Upper lobe of right lung (tissue), 1 donor: Measurements from ENCODE around the gene COX18. TPM values are rescaled to one million over a fixed set of nuclear protein-coding genes. Genes with fewer than 3 reads are reported as not detected.
A peak's percentile ranks its signal among the peaks of the same experiment; 100 is the strongest.

Source experiments
- ATAC-seq: fragments of 200-7000 bp; cut with Tn5 transposase; one replicate; pipeline ENCODE4 v1.9.1; 2020; ENCODE audit warnings: mild to moderate bottlenecking, moderate library complexity
- DNase-seq: peaks from one replicate; pipeline ENCODE4 v3.0.0-alpha.2; 2020
- H3K27ac ChIP-seq: fragments of 200-600 bp; one replicate; pipeline ENCODE4 v1.8.0; 2022
- H3K27me3 ChIP-seq: fragments of 200-600 bp; one replicate; pipeline ENCODE4 v1.8.0; 2022; ENCODE audit warnings: mild to moderate bottlenecking
- H3K36me3 ChIP-seq: fragments of 200-600 bp; one replicate; pipeline ENCODE4 v1.8.0; 2022
- H3K4me1 ChIP-seq: fragments of 200-600 bp; one replicate; pipeline ENCODE4 v1.8.0; 2022
- H3K4me3 ChIP-seq: fragments of 200-600 bp; one replicate; pipeline ENCODE4 v1.8.0; 2022; ENCODE audit warnings: mild to moderate bottlenecking
- H3K9me3 ChIP-seq: fragments of 200-600 bp; one replicate; pipeline ENCODE4 v1.8.0; 2022
- CTCF ChIP-seq: fragments of 200-600 bp; IDR thresholded peaks from one replicate; pipeline ENCODE4 v1.8.0; 2022; ENCODE audit warnings: antibody characterized with exemption
- intact Hi-C: fragments of 100-400 bp; cut with DNase I; formaldehyde crosslinking; loops from one replicate; pipeline ENCODE4 v1.11.0; 2022
- total RNA-seq: library from RNA; stranded (reverse); fragmentation: NEBNext Ultra II Directional; extraction: Animal tissue kit (Norgen Biotek cat#: 25700); gene quantifications from one replicate; pipeline ENCODE4 v1.2.1, GENCODE V29; 2021
- donor health status: DM: no; HTN: yes; CAD: no; lungs with severe emphysema.

COX18 gene
- total RNA-seq, 1 donor from 2014 or later: 13.2 TPM

DNA sequence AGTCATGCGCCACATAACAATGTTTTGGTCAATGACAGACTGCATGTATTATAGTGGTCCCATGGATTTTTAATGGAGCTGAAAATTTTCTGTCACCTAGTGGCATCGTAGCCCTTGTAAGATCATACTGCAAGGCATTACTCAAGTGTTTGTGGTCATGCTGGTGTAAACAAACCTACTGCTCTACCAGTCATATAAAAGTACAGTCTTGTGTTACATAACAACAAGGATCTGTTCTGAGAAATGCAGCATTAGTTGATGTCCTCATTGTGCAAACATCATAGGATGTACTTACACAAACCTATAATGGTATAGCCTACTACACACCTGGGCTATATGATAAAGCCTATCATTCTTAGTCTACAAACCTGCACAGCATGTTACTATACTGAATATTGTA, 34.6 kb downstream of the COX18 start:
- Histone ChIP-seq H3K27ac (no peak overlapping the region), H3K9me3 (no peaks in the 10 kb centered on the region), H3K4me1 (no peaks in the 10 kb centered on the region), H3K36me3 (no peaks in the 10 kb centered on the region), H3K27me3 (no peaks in the 10 kb centered on the region), H3K4me3 (no peak overlapping the region)
- TF ChIP-seq CTCF: no peak
- ATAC-seq (no peak), DNase-seq (no peak)
- intact Hi-C loops: no loop called here

DNA sequence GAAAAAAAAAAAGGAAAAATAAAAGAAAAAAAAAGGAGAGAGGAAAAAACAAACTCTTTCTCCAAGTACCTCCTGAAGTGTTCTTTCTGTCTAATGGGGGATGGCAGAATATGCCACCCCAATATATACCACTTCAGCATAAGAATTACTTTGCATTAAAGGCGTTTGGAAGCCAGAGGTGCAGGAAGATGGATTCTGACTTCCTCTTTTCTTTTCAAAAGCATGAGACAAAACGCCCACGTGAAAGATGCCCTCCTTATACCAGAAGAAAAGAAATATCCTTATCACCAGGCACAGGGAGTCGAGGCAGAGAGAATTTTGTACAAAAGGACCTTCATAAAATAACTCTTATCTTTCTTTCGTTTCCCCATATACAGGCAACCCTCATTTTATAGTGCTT, 40.9 kb downstream of the COX18 start:
- intact Hi-C loops: no loop called here
- DNase-seq: no peak
- ATAC-seq: no peak
- no peaks in the 10 kb centered on the region for H3K36me3 ChIP-seq
- TF ChIP-seq CTCF: no peak
- no peaks in the 10 kb centered on the region for H3K9me3 ChIP-seq
- H3K27ac ChIP-seq: no peak overlapping the region
- no peaks in the 10 kb centered on the region for H3K27me3 ChIP-seq
- no peak overlapping the region for H3K4me3 ChIP-seq
- H3K4me1 ChIP-seq: no peaks in the 10 kb centered on the region

GRCh38 chr4:73021634-73022033, 47.9 kb downstream of the COX18 start:
- no peaks in the 10 kb centered on the region for H3K9me3 ChIP-seq
- H3K4me3 ChIP-seq: no peak overlapping the region
- H3K36me3 ChIP-seq: no peaks in the 10 kb centered on the region
- no peaks in the 10 kb centered on the region for H3K4me1 ChIP-seq
- ATAC-seq (no peak), DNase-seq (no peak)
- no peak overlapping the region for H3K27ac ChIP-seq
- intact Hi-C loops: loop anchor here (5.0 kb wide), 1 partner anchor 509 kb away; no protein-coding TSS in a partner anchor
- H3K27me3 ChIP-seq: no peaks in the 10 kb centered on the region
- no peak for TF ChIP-seq CTCF

- DNase-seq (no peak), ATAC-seq (peak; percentile 47)
- intact Hi-C loops: loop anchor here (5.0 kb wide), 1 partner anchor 507 kb away; no protein-coding TSS in a partner anchor
- no peaks in the 10 kb centered on the region for H3K27me3 ChIP-seq
- no peak overlapping the region for H3K4me3 ChIP-seq
- H3K36me3 ChIP-seq: no peaks in the 10 kb centered on the region
- no peaks in the 10 kb centered on the region for H3K4me1 ChIP-seq
- no peak overlapping the region for H3K27ac ChIP-seq
- no peaks in the 10 kb centered on the region for H3K9me3 ChIP-seq
- peak; percentile 73 for TF ChIP-seq CTCF
Observed at GRCh38 chr4:73019462-73020047, 50.0 kb downstream of the COX18 start.

GRCh38 chr4:73018595-73018994, 50.9 kb downstream of the COX18 start:
- no peak overlapping the region for H3K4me3 ChIP-seq
- H3K9me3 ChIP-seq: no peaks in the 10 kb centered on the region
- H3K27ac ChIP-seq: no peak overlapping the region
- ATAC-seq (no peak), DNase-seq (no peak)
- H3K4me1 ChIP-seq: no peaks in the 10 kb centered on the region
- TF ChIP-seq CTCF: no peak
- intact Hi-C loops: no loop called here
- no peaks in the 10 kb centered on the region for H3K27me3 ChIP-seq
- H3K36me3 ChIP-seq: no peaks in the 10 kb centered on the region

DNA sequence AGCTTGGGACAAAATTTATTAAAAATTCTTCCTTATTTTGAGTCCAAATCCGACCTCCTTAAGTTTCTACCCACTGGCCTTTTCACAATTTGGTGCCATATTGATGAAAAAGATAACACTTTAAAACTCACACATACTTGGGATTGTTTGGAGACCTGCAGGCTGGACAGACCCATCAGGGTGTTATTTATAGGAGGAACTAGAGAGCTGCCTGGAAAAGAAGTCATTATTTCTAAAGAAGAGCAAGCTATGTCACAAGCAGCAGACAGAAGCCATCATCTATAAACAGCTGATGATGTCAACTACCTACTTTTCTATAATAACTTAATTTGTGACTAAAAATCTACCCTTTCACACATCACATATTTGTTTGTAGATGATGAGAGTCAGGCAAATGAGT, 56.2 kb downstream of the COX18 start:
- ATAC-seq (no peak), DNase-seq (no peak)
- Histone ChIP-seq H3K27ac (no peak overlapping the region), H3K4me3 (no peak overlapping the region), H3K36me3 (no peaks in the 10 kb centered on the region), H3K4me1 (no peaks in the 10 kb centered on the region), H3K27me3 (no peaks in the 10 kb centered on the region), H3K9me3 (no peaks in the 10 kb centered on the region)
- intact Hi-C loops: no loop called here
- no peak for TF ChIP-seq CTCF
